ENCODE results near the gene ZFYVE9.
A peak's percentile ranks its signal among the peaks of the same experiment; 100 is the strongest.
"Not testable (repeated sequence)": the region's sequence is repeated elsewhere in the genome, so short reads cannot be mapped to it uniquely, and the experiment has no call there.

Gene ZFYVE9

DNA sequence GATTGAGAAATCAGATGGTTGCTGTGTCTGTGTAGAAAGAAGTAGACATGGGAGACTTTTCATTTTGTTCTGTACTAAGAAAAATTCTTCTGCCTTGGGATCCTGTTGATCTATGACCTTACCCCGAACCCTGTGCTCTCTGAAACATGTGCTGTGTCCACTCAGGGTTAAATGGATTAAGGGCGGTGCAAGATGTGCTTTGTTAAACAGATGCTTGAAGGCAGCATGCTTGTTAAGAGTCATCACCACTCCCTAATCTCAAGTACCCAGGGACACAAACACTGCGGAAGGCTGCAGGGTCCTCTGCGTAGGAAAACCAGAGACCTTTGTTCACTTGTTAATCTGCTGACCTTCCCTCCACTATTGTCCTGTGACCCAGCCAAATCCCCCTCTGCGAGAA is 40.4 kb downstream of the ZFYVE9 start:
- not testable (repeated sequence) for H3K4me3 ChIP-seq (ENCODE audit: low read length); DNase-seq (ENCODE audit: low read depth, low spot score)

DNA sequence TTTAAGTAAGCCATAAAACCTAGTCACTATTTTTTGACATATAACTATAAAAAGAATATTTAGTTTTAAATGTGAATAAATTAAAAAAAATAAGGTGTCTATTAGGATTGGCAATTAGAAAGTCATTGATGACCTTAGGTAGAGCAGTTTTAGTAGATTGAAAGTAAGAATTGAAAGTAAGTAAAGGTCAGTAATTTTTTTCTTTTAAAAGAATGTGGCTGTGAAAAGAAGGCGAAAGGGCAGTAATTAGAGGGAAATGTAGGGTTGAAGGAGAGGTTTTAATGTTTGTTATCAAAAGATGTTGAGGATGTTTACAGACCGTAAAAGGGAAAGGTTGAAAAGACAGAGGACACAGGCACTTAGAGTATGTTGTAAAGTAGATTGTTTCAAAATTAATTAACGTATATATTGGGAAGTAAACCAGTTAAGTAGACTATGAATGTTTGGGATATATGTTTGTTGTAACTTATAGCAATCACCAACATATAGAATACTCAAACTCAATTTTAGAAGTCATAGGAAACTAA is 41.0 kb downstream of the ZFYVE9 start:
- no peak overlapping the region for H3K4me3 ChIP-seq (ENCODE audit: low read length)
- DNase-seq (ENCODE audit: low read depth, low spot score), result no peak

DNA sequence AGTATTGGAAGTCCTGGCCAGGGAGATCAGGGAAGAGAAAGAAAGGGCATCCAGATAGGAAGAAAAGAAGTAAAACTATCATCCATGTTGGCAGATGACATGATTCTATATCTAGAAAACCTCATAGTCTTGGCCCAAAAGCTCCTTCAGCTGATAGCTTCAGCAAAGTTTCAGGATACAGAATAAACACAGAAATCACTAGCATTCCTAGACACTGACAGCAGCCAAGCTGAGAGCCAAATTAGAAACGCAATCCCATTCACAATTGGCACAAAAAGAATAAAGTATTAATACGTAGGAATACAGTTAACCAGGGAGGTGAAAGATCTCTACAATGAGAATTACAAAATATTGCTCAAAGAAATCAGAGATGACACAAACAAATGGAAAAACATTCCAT is 44.6 kb downstream of the ZFYVE9 start:
- no peak overlapping the region for H3K4me3 ChIP-seq (ENCODE audit: low read length)
- DNase-seq (ENCODE audit: low read depth, low spot score), result no peak

DNA sequence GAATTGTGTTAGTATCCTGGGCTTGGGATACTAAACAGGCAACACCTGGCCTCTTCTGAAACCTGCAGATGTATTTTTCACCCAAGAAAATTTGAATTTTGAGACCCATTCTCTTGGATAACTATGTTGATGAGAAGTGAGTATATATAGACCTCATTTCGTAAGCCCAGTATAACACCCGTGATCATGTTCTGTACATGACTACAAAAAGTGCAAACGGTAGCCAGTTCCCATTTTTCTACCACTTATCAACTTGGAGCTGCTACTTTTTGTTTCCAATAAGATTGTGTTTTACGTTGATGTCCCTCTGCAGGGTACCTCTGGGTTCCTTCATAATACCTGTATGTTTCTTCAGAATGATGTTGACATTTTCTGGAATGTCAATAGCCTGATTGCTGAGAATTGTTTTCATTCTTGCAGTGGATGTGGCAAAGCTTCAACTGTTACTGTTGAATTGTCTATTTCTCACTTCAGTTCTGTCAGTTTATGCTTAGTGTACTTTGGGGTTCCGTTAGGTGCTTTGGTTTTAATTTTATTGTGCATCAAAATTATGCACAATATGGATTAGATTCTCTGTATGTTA is 48.1 kb downstream of the ZFYVE9 start:
- DNase-seq (ENCODE audit: low read depth, low spot score), result no peak
- H3K4me3 ChIP-seq (ENCODE audit: low read length), result no peak overlapping the region

DNA sequence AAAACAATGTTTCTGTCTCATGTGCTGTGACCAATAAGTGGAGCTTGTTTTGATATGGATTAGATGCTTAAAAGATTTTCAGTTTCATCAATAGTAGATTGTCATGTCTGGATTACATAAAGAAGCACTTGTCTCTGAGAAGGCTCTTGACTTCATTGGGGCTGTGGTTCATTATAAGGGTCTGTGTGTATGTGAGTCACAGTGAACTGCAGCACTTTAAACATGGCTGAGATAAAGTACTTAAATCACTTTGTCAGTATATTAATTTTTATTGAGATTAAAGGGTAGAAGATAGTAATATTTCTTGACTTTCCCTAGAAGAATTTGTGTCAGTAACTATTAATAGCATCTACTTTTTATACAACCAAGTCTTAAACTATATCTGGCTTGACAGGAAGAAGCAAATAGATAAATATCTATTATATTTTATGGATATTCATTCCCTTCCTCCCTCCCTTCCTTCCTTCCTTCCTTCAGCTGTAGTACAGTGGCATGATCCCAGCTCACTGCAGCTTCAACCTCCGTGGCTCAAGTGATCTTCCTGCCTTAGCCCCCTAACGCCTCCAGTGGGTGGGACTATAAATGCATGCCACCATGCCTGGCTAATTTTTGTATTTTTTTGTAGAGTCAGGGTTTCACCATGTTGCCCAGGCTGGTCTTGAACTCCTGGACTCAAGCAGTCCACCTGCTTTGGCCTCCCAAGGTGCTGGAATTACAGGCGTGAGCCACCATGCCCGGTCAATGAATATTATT is 48.8 kb downstream of the ZFYVE9 start:
- peak; percentile 16 for DNase-seq (ENCODE audit: low read depth, low spot score)
- H3K4me3 ChIP-seq (ENCODE audit: low read length), result no peak overlapping the region

DNA sequence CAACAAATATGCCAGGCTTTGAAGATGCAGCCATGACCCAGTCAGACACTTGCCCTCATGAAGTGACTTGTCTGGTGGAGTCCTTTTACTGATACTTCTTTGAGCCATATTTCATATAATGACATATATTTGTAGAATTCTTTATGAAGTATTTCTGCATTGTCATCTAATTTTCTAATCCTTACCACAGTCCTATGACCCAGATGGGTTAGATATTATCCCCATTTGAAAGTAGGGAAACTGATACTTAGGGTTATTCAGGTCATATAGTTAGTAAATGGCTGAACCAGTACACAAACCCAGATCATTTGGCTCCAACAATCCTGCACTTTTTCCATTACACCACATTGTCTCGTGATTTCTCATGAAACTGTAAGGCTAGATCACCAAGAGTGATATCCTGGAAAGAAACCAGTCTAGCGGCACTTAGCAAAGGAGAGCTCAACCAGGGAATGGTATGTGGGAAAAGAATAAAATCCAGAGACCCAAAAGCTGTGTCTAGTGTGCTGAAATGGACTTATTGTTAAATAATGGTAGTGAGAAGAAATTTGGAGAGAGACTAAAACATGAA is 49.6 kb downstream of the ZFYVE9 start:
- H3K4me3 ChIP-seq (ENCODE audit: low read length), result no peak overlapping the region
- DNase-seq (ENCODE audit: low read depth, low spot score), result no peak

DNA sequence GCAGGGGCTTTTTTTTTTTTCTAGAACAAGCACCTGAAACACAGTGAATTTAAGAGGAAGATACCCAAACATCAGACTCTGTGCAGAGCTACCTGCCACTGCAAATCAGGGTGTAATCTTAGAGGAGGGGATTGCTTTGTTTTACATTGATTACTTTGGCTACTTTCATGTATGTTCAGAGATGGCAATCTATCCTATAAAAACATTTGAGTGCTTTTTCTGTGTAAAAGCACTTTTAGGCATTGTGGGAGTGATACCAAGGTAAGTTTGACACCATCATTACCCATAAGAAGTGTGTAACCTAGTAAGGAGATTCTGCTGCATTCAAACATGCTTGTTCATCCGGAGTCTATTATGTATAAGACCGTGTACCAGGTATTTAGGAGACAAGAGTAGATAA is 50.1 kb downstream of the ZFYVE9 start:
- H3K4me3 ChIP-seq (ENCODE audit: low read length), result no peak overlapping the region

DNA sequence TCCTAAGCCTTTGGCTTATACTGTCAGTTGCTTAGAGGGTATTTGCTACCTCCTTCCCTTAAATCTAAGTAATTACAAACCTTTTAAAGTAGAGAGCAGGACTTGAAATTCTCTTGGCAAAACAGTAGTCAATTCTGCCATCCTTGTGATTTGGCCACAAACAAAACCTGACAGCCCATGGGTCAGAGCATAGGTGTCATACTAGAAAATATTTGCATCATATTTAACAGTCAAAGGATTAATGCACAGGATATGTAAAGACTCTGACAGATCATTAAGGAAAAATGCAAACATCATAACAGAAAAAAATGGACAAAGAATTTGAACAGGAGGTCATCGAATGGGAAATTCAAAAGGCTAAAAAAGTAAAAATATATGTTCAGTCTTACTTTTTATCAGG is 50.5 kb downstream of the ZFYVE9 start:
- H3K4me3 ChIP-seq (ENCODE audit: low read length), result no peak overlapping the region
- DNase-seq (ENCODE audit: low read depth, low spot score), result no peak

More for the DNA sequence above, 50.1 kb downstream of the ZFYVE9 start:
- no peak for DNase-seq (ENCODE audit: low read depth, low spot score)

DNA sequence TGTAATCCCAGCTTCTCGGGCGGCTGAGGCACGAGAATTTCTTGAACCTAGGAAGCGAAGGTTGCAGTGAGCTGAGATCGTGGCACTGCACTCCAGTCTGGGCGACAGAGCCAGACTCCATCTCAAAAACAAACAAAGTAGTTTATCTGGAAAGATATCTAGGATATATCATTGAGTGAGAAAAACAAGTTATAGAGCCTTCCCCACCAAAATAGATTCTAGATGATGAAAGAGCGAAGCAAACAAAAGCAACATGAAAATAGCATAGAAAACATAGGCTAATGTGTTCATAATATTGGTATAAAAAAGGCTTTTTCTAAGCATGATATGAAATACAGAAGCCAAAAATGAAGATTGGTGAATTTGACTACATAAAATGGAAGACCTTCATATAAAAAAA is 52.1 kb downstream of the ZFYVE9 start:
- H3K4me3 ChIP-seq (ENCODE audit: low read length), result no peak overlapping the region
- no peak for DNase-seq (ENCODE audit: low read depth, low spot score)

DNA sequence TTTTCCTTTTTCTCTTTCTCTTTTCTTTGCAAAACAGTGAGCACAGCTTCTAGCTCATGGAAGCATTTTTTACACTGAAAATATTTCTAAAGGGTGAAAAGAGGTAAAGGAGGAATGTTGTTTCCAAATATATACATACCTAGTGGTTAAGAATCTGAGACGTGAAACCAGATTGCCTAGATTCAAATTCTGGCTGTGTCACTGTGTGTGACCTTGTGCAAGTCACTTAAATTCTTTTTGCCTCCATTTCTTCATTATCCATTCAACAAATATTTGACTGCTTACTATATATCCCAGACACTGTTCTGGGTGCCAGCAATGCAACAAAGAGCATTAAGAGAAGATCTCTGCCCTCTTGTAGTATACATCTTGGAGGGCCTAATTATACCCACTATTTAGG is 53.3 kb downstream of the ZFYVE9 start:
- DNase-seq (ENCODE audit: low read depth, low spot score), result no peak
- H3K4me3 ChIP-seq (ENCODE audit: low read length), result no peak overlapping the region

DNA sequence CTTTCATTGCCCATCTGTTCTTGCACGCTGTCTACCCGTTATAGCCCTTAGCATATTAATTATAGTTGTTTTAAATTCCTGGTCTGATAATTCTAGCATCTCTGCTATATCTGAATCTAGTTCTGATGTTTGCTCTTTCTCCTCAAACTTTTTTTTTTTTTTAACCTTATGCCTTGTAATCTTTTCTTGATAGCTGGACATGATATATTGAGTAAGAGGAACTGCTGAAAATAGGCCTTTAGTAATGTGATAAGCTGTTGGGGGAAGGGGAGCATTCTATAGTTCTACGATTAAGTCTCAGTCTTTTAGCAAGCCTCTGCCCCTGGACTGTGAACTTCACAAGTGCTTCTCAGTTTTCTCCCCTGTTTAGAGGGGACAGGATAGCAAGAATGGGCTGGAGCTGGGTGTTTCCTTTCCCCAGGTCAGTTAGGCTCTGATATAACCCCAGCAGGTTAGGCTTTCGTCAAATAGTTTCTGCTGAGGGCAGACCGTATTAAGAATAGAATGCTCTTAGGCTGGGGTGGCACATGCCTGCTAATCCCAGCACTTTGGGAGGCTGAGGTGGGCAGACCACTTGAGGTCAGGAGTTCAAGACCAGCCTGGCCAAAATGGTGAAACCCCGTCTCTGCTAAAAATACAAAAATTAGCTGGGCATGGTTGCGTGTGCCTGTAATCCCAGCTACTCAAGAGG is 62.2 kb downstream of the ZFYVE9 start:
- no peak overlapping the region for H3K4me3 ChIP-seq (ENCODE audit: low read length)
- DNase-seq (ENCODE audit: low read depth, low spot score), result no peak

DNA sequence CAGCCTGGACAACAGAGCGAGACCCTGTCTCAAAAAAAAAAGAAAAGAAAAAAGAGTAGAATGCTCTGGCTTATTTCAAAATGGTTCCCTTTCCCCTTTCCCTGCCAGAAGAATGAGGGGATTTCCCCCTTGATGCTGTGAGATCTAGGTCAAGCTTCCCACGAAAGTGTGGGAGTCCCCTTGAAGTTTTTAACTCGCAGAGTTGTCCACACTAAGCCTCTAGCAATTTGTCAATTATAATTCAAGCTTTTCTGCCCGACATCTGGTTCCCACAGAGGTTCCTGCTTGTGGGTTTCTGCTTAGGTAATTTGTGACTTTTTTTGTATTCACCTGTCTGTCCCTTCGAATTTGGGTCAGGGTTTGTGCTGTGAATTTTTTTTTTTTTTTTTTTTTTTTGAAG is 62.8 kb downstream of the ZFYVE9 start:
- no peak for DNase-seq (ENCODE audit: low read depth, low spot score)
- H3K4me3 ChIP-seq (ENCODE audit: low read length), result no peak overlapping the region

DNA sequence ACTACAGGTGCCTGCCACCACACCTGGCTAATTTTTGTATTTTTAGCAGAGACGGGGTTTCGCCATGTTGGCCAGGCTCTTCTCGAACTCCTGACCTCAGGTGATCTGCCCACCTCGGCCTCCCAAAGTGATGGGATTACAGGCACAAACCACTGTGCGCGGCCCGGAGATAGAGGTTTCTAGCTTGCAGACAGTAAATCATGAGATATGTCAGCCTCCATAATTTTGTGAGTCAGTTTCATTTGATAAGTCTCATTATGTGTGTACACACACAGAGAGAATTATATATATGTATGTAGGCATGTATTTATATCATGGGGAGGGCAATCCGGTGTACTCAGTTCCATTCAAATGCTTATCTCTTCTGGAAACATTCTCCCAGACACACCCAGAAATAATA is 64.8 kb downstream of the ZFYVE9 start:
- H3K4me3 ChIP-seq (ENCODE audit: low read length); DNase-seq (ENCODE audit: low read depth, low spot score): not testable (repeated sequence)

DNA sequence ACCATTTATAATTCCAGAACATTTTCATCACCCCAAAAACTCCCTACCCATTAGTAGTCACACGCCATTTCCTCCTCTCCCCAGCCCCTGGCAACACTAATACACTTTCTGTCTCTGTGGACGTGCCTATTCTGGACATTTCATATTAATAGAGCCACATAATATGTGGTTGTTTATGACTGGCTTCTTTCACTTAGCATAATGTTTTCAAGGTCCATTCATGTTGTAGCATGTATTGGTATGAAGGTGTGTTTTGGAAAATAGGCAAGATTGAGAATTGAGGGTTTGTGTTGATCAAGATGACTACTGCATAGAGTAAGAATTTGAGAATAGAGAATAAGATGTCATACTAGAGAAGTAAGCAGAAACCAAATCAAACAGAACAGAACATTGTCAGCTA is 67.5 kb downstream of the ZFYVE9 start:
- H3K4me3 ChIP-seq (ENCODE audit: low read length), result no peak overlapping the region
- no peak for DNase-seq (ENCODE audit: low read depth, low spot score)

DNA sequence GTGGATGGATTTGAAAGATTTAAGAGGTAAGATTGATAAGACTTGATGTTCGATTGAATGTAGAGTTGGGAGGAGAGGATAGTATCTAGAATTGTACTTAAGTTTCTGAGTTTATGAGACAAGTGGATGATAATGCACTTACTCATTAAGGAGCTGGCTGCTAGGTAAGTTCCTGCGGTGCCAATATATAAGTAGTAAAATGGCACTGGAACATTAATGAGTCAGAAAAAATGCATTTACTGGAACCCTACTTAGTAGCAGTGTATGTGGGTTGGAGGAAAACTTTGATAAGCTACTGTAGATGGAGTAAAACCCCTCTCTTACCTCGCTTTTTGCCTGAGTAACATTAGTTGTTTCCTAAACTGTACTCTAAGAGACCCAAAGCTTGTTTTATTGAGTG is 68.2 kb downstream of the ZFYVE9 start:
- no peak overlapping the region for H3K4me3 ChIP-seq (ENCODE audit: low read length)
- DNase-seq (ENCODE audit: low read depth, low spot score), result no peak

DNA sequence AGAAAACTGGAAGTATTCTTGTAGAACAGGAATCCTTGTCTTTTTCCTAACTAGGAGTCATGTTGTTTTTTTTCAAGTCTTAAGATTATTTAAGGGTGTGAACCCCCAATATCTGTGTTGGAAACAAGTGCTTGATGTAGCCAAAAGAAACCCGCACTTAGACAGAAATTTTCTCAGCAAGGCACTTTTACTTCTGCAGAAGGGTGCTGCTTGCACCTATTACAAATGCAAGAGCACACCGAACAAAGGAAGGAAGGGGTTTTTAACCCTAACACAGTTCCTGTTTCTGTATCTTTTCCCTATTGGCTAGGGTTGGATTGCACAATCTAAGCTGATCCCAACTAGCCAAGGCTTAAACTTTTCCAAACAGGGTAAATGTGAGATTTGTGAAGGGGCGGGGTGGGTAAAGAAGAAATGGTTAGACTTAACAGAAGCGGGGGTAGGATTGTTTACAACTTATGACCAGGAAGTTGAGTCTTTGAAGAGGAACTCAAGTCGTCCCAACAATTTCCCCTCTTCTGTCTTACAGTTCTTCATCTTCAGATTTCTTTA is 75.1 kb downstream of the ZFYVE9 start:
- H3K4me3 ChIP-seq (ENCODE audit: low read length), result no peak overlapping the region
- no peak for DNase-seq (ENCODE audit: low read depth, low spot score)

DNA sequence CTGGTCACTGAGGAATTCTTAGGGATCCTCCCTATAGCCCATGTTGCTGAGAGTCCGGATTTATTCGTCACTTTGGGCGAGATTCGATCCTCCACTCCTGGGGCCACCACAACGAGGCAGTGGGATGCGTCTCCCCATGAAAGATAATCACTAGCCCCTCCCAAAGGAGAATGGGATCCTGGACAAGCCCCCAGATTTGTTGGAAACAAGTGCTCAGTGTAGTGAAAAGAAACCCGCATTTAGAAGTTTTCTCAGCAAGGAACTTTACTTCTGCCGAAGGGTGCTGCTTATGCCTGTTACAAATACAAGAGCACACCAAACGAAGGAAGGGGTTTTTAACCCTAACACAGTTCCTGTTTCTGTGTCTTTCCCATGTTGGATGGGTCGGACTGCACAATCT is 83.3 kb downstream of the ZFYVE9 start:
- DNase-seq (ENCODE audit: low read depth, low spot score), result no peak
- no peak overlapping the region for H3K4me3 ChIP-seq (ENCODE audit: low read length)

DNA sequence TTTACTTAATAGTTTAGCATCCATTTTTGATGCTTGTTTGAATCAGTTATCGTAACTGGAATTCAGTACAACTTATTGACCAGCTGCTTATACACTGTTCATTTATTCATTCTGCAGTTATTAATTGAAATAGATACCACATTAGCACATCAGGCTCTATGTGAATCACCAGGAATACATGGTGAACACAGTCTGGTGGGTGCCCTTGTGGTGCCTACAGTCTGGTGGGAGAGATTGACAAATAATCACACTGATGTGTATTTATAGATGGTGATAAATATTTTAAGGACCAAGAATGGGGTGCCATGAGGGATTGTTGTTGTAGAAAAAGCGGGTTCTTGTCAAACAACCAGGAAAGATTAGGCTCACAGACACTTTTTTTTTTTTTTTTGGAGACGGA is 87.6 kb downstream of the ZFYVE9 start:
- DNase-seq (ENCODE audit: low read depth, low spot score), result no peak
- no peak overlapping the region for H3K4me3 ChIP-seq (ENCODE audit: low read length)

DNA sequence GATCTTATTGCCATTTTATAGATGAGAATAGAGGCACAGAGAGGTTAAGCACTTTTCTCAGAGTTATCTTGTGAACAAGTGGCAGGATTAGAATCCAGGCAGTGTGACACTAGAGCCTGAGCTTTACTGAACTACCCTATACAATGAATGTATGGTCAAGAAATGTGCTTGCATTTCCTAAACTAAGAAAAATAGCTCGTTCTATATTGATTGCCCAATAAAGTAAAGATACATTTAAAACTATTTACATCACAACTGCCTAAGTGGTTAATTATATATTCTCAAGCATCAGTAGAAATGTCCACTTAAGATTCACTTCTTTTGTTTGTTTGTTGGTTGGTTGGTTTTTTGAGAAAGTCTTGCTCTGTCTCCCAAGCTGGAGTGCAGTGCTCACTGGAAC is 91.6 kb downstream of the ZFYVE9 start:
- DNase-seq (ENCODE audit: low read depth, low spot score), result no peak
- H3K4me3 ChIP-seq (ENCODE audit: low read length), result no peak overlapping the region

DNA sequence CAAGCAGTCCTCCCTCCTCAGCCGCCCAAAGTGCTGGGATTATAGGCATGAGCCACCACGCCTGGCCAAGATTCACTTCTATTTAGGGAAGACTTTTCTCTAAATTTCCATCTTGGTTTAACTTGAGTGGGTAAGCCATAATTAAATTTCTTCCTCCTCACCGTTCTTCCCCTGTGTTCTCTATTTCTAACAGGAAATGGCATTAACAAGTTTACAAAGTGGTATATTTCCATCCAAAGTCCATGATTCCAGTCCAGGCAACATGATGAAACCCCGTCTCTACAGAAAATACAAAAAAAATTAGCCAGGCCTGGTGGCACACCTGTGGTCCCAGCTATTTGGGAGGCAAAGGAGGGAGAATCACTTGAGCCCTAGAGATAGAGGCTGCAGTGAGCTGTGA is 92.1 kb downstream of the ZFYVE9 start:
- H3K4me3 ChIP-seq (ENCODE audit: low read length), result no peak overlapping the region
- no peak for DNase-seq (ENCODE audit: low read depth, low spot score)

All from Jurkat, Clone E6-1 (cell line).